ENCODE data around the gene APOL6.
"Not testable (repeated sequence)": the region's sequence is repeated elsewhere in the genome, so short reads cannot be mapped to it uniquely, and the experiment has no call there.

The APOL6 gene

DNA sequence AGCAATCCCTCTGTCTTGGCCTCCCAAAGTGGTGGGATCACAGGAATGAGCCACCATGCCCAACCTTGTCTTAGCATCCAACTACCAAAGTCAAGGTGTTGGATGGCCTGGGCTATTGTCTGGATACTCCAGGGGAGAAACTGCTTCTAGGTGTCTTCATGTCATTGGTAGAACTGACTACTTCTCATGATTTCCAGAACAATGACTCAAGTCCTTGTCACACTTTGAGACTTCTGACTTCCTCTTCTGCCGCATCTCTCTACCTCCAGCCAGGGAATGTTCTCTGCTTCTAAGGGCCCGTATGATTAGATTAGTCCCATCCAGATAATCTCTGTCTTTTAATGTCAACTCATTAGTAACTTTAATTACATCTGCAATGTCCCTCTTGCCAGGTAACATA lies 30.6 kb downstream of the APOL6 start:
- TF ChIP-seq, protein P1, sequence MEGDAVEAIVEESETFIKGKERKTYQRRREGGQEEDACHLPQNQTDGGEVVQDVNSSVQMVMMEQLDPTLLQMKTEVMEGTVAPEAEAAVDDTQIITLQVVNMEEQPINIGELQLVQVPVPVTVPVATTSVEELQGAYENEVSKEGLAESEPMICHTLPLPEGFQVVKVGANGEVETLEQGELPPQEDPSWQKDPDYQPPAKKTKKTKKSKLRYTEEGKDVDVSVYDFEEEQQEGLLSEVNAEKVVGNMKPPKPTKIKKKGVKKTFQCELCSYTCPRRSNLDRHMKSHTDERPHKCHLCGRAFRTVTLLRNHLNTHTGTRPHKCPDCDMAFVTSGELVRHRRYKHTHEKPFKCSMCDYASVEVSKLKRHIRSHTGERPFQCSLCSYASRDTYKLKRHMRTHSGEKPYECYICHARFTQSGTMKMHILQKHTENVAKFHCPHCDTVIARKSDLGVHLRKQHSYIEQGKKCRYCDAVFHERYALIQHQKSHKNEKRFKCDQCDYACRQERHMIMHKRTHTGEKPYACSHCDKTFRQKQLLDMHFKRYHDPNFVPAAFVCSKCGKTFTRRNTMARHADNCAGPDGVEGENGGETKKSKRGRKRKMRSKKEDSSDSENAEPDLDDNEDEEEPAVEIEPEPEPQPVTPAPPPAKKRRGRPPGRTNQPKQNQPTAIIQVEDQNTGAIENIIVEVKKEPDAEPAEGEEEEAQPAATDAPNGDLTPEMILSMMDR (IDR thresholded peaks at IDR 0.05; ENCODE audit: borderline replicate concordance, insufficient read depth, low read depth, low read length) = no peak
- H3K4me3 ChIP-seq (ENCODE audit: low read depth, low read length) = no peak overlapping the region

DNA sequence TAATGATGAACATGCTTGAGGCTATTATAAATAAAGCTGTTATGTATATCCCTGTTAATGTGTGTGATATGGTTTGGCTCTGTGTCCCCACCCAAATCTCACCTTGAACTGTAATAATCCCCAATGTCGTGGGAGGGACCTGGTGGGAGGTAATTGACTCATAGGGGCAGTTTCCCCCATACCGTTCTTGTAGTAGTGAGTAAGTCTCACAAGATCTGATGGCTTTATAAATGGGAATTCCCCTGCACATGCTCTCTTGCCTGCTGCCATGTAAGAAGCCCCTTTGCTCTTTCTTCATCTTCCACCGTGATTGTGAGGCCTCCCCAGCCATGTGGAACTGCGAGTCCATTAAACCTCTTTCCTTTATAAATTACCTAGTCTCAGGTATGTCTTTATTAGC lies 31.2 kb downstream of the APOL6 start:
- H3K4me3 ChIP-seq (ENCODE audit: low read depth, low read length) = not testable (repeated sequence)

DNA sequence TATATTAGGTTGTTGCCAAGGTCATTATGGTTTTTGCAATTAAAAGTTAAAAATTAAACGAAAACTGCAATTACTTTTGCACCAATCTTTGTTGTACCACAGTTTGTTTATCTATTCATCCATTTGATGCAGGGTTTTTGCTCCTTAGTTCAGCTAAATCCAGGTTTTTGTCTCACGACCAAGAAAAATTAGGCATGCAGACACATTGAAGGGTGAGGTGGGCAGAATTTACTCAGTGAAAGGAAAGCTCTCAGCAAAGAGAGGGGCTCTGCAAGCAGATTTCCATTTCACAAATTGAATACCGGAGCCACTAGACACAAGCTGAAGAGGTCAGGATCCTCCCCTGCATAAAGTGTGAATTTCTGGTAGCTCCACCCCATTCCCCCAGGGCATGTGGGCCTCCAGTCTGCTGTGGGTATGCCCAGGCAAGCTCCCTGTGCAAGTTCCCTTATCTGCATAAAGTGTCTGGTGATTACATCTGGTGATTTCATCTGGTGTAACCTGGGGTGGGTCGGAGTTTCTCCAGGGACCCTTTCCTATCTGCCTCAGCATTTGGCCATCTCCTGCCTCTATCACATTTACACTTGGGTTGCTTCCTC lies 33.3 kb downstream of the APOL6 start:
- no peak overlapping the region for H3K4me3 ChIP-seq (ENCODE audit: low read depth, low read length)
- TF ChIP-seq, protein P1 (IDR thresholded peaks at IDR 0.05; ENCODE audit: borderline replicate concordance, insufficient read depth, low read depth, low read length) = no peak

DNA sequence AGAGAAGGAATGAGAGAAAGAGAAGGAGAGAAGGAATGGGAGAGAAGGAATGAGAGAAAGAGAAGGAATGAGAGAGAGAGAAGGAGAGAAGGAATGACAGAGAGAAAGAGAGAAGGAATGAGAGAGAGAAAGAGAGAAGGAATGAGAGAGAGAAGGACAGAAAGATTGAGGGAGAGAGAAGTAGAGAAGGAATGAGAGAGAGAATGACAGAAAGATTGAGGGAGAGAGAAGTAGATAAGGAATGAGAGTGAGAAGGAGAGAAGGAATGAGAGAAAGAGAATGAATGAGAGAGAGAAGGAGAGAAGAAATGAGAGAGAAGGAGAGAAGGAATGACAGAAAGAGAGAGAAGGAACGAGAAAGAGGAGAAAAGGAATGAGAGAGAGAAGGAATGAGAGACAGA lies 35.3 kb downstream of the APOL6 start:
- no peak overlapping the region for H3K4me3 ChIP-seq (ENCODE audit: low read depth, low read length)
- TF ChIP-seq, protein P1 (IDR thresholded peaks at IDR 0.05; ENCODE audit: borderline replicate concordance, insufficient read depth, low read depth, low read length) = no peak

DNA sequence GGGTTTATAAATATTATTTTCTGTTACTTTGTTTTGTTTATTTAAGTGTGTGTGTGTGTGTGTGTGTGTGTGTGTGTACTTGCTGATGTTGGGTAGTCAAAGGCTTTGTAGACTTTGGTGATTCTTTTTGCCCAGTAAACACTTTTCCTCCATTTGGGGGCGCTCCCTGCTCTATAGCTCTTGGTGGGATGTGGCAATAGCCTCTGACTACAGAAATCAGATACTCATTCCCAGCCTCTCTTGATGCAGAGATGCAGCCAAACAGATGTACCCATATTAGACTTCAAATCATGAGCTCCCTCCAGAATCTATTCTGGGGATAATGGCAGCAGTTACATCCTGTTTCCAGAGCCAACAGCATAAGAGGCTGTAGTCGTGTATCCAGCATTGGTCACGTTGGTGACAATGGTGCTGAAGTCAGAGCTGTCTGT lies 36.0 kb downstream of the APOL6 start:
- TF ChIP-seq, protein P1 (IDR thresholded peaks at IDR 0.05; ENCODE audit: borderline replicate concordance, insufficient read depth, low read depth, low read length) = no peak
- H3K4me3 ChIP-seq (ENCODE audit: low read depth, low read length) = no peak overlapping the region

DNA sequence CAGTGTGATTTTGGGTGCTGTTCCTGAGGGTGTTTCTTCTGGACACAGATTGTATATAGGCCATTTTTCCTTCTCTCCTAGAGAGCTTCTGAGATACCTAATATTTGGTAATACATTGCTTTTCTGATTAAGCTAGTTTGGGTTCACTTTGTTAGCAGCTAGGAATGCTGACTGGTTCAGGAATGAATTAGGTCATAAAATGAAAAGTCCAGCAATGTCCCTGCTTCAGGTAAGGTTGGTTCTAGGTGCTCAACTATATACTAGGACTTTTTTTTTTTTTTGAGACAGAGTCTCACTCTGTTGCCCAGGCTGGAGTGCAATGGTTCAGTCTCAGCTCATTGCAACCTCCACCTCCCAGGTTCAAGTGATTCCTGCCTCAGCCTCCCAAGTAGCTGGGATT lies 36.5 kb downstream of the APOL6 start:
- TF ChIP-seq, protein P1 (IDR thresholded peaks at IDR 0.05; ENCODE audit: borderline replicate concordance, insufficient read depth, low read depth, low read length) = no peak
- H3K4me3 ChIP-seq (ENCODE audit: low read depth, low read length) = no peak overlapping the region

DNA sequence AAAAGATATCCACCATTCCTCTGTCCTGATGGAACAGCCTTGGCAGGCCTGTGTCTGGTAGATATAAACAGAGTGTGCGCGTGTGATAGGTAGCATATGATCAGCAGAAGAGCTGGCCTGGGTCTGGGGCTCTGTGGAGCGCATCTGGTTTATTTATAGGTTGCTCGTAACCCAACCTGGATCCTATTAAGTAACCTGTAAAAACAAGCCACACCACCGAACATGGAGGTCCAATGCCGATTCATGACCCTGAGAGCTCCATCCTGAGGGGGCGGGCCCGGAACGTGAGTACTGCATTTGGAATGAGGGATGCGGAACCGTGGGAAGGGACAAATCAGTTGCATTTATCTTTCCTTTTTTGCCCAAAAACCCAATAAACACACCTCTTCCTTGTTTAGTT lies 37.5 kb downstream of the APOL6 start:
- TF ChIP-seq, protein P1 (IDR thresholded peaks at IDR 0.05; ENCODE audit: borderline replicate concordance, insufficient read depth, low read depth, low read length) = no peak
- H3K4me3 ChIP-seq (ENCODE audit: low read depth, low read length) = no peak overlapping the region

DNA sequence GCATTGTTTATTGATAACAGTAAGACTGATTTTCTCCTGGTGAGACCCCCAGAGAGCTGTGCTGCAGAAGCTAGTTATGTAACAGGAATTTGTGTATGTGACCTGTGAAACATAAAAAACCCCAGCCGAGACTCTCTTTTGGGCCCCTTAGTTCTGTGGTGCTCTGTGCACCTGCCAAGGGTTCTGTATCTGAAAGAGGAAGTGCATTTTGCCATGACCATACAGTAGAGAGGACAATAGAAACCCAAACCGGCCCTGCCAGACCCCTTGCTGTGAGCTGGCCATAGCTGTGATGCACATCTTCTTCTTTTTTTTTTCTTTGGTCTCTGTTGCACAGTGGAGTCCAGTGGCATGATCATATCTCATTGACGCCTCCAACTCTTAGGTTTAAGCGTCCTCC lies 38.1 kb downstream of the APOL6 start:
- TF ChIP-seq, protein P1 (IDR thresholded peaks at IDR 0.05; ENCODE audit: borderline replicate concordance, insufficient read depth, low read depth, low read length) = no peak
- H3K4me3 ChIP-seq (ENCODE audit: low read depth, low read length) = no peak overlapping the region

Measured in GM12875 (cell line).